PFSK-1 (cell line): Measurements from ENCODE around the gene STK35.

Source experiments
- FOXP2 ChIP-seq: optimal IDR thresholded peaks from 2 replicates; pipeline ENCODE3; 2011; ENCODE audit warnings: borderline replicate concordance, control low read depth, inconsistent platforms; ENCODE audit not compliant: insufficient read depth; ENCODE audit errors: extremely low read length, extremely low read depth
- POLR2AphosphoS5 ChIP-seq: IDR thresholded peaks from 2 replicates; pipeline ENCODE4 v1.6.1; 2012; ENCODE audit warnings: low read depth, mild to moderate bottlenecking, control low read depth, low read length, moderate library complexity
- TAF1 ChIP-seq: IDR thresholded peaks from 2 replicates; pipeline ENCODE4 v1.6.1; 2012; ENCODE audit warnings: low read length, control low read depth, borderline replicate concordance; ENCODE audit not compliant: insufficient read depth

DNA sequence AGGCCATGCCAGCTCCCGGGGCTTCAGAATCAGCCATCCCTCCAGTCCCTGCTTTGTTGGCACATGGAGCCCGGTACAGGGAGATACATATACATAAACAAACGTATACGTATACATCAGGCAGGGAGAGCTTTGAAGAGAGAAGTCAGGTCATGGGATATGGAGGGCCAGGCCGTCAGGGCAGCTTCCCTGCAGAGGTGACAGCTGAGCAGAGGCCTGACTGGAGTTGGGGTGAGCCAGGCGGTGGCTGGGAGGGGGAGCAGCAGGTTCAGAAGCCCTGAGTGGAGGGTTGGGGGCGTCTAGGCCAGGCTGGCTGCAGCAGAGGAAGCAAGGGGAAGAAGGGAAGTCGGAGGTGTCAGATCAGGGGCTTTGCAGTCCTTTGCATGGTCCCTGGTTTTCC, 61.7 kb downstream of the STK35 start:
- TF ChIP-seq TAF1, result no peak
- no peak for TF ChIP-seq POLR2AphosphoS5
- no peak for TF ChIP-seq FOXP2
